AG10803 (cell line): ENCODE results near the gene TMEM59L.

ENCODE experiments used
- DNase-seq: peaks from one replicate; pipeline ENCODE4 v3.0.0; 2010; ENCODE audit warnings: low read depth
- H3K4me3 ChIP-seq: 2 replicates; pipeline ENCODE4 v1.5.1; 2011; ENCODE audit warnings: mild to moderate bottlenecking, low read length, control low read depth
- CTCF ChIP-seq: conservative IDR thresholded peaks from 2 replicates; pipeline ENCODE4 v1.5.1; 2011; ENCODE audit warnings: mild to moderate bottlenecking, low read length, control low read depth, inconsistent platforms

Gene TMEM59L

GRCh38 chr19:18662972-18663732, 50.5 kb downstream of the TMEM59L start:
- no peak for TF ChIP-seq CTCF
- no peak overlapping the region for H3K4me3 ChIP-seq
- no peak for DNase-seq

GRCh38 chr19:18663940-18664530, 51.4 kb downstream of the TMEM59L start:
- TF ChIP-seq CTCF, result no peak
- no peak overlapping the region for H3K4me3 ChIP-seq
- no peak for DNase-seq

GRCh38 chr19:18665771-18666202, 53.1 kb downstream of the TMEM59L start:
- H3K4me3 ChIP-seq, result no peak overlapping the region
- no peak for TF ChIP-seq CTCF
- DNase-seq, result no peak

- no peak overlapping the region for H3K4me3 ChIP-seq
These were observed 53.6 kb downstream of the TMEM59L start for GRCh38 chr19:18666317-18666716.

GRCh38 chr19:18666784-18667183, 54.1 kb downstream of the TMEM59L start:
- no peak overlapping the region for H3K4me3 ChIP-seq
- no peak for TF ChIP-seq CTCF
- no peak for DNase-seq

More at GRCh38 chr19:18666317-18666716, 53.6 kb downstream of the TMEM59L start:
- no peak for DNase-seq
- no peak for TF ChIP-seq CTCF

GRCh38 chr19:18667531-18668251, 55.0 kb downstream of the TMEM59L start:
- DNase-seq, result no peak
- H3K4me3 ChIP-seq, result no peak overlapping the region
- no peak for TF ChIP-seq CTCF
